Stimulated activated CD4-positive, alpha-beta T cell treated with anti-CD3 and anti-CD28 coated beads, TNF-alpha, amount 100 ng/mL, for 4 hours (primary cell): Measurements from ENCODE around the gene PAN3.

Experiments used
- DNase-seq, 3 experiments: peaks; one replicate each; pipeline ENCODE4 v3.0.0-alpha.2; 2020; ENCODE audit warnings: low read depth in 3 of 3

Gene PAN3

DNA sequence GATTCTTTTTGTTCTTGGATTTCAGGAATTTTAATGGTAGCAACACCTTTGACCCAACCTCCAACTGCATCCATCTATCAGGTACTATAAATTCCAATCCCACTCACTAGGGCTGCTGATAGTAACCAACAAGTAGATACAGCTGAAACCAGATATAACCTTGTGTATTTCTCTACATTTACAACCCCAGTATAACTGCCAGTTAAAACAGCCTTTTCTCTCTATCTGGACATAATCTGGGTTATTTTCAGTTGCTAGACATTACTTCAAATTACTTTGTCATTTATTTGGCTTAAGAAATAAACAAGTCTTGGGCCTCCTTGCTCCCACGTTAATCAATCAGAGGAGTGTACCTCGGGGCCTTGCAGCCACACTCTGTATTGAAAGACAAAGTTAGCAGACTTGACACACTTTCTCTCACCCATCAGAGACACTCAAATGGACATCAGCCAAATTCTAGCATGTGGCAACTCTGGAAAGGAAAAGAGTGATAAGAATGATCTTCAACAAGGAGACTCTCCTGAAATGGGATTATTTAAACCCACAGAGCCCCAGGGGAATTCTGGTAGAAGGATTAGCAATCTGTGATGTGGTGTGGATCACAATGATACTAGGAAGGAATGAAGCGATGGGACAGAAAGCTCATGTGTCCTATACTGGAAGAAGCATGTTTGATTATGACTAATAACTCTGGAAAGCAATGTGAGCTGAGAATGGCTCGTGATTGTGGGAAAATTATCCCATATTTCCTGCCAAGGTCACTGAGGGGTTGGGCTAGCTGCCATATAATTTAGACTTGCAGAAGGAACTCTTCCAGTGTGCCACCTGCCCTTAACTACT, 199.0 kb downstream of the PAN3 start:
- no peak for DNase-seq

DNA sequence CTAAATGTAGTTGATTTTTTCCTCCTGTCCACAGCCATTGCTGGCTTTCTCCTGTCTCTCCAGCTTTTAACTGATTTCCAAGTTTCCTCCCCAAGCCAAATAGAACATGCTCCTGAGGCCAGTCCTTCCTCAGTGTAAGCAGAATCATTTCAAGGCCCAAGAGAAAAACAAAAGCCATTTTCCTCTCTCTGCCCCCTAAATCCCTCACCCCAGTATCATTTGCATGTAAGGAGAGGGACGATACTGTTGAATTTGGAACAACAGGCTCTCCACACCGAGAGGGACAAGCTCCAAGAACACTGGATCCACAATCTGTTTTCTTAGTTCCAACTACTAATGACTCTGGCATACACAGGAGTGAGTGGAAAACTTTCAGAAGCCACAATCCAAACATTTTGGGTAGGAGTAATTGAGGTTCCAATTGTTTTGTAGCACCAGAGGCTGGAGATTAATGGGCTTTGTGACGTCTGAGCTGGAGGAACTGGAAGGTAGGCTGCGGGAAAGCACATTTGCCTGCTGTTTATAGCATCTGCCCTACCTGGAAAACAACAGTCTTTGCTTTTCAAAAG, 199.7 kb downstream of the PAN3 start:
- DNase-seq, result no peak

DNA sequence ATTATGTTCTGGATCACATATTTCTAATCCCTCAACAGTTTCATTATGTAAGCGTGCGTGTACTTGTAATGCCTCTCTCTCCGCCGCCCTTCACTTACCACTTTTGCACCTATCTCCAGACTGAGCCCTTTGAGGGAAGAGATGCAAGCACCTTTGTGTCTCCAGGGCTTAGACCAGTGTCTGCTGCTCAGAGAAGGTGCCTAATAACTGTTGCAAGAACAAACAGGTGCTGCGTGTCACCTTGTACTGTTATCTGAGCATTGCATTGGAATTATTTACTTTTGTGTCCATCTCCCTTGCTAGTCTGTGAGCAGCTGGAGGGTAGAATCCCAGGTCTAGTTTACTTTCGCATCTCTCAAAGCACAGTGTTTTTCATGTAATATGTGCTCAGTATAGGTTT, 200.4 kb downstream of the PAN3 start:
- no peak for DNase-seq

DNA sequence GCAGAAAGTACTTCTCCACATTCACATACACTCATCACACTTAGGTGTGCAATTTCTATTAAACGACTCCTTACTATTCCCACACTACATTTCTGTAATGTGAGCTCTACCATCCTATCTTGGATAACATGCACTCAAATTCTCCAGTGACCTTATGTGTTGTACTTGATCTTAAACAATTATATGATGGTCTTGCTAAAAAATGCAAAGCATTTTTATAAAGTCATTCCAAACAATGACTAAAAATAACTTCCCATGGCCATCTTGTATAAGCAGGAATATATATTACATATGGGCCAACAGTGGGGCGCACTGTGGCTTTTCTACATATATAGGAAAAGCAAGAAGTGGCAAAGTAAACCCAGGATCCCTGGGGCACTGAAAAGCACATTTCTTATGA, 201.1 kb downstream of the PAN3 start:
- no peak for DNase-seq

DNA sequence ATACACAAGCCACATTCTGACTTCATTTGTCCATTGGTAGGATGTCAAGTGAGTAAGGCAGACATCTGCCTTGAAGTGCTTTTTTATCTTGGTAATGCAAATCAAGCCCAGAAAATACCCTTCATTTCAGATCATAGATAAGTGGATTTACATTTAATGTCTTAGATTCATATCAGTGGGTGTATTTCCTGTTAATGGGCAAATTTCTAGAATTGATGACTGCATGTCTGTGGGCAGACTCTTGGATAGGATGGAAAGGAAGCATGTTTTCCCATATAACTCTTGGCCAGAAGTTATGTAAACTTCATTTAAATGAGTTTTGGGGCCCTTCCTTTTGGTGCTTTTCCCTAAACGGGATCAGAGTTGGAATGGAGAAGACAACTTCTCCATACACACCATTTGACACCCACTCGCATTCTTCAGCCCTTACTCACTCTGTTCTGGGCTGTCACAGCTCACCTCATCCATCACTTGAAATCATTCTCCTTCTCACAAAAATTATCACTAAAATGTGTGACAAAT, 202.0 kb downstream of the PAN3 start:
- DNase-seq, result no peak

DNA sequence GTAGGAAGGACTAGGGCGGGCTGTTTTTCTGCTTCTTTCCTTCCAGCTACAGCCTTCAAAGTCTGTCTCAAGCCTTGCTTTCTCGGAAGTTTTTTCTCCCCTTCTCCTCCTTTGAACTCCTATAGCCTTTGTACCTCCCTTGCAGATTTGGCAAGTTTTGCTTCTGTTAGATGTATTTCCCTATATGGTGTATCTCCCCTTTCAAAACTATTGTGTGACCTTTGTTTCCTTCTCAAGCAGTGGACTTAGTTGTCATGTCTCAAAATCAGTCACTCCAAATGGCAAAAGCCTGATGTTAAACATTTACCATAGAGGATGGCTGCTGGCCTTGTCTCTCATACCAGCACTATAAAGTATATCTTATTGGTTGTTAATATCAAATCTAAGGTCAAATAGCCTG, 203.9 kb downstream of the PAN3 start:
- DNase-seq, result no peak

DNA sequence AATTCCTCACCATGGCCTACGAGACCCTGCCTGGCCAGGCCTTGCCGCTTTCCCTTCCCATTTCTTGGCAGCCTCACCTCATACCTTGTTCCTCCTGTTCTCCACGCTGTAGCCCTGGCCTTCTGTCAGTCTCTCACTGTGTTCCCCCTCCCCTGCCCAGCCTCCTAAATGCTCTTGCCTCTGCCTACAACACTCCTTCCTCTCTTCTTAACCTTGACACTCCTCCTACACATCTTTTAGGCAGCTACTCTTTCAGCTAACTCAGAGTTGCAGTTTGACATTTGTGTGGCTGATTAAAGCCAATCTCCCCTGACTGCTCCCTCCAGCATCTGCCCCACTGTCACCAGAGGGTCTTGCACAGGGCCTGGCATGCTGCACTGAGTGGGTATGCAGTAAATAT, 205.8 kb downstream of the PAN3 start:
- no peak for DNase-seq
